ENCODE data around the gene CALHM1.

Gene CALHM1

GRCh38 chr10:103476046-103476768, 17.5 kb upstream of the CALHM1 start:
- CTCF ChIA-PET, result interaction anchor here (0.9 to 11.0 kb wide), 7 partner anchors 8 to 80 kb away, joined by 3 to 83 read pairs (median 5); partner anchors contain the start of genes ATP5MK and PDCD11
- no peak for DNase-seq (ENCODE audit: low read depth, low spot score)
- TF ChIP-seq, protein P1, sequence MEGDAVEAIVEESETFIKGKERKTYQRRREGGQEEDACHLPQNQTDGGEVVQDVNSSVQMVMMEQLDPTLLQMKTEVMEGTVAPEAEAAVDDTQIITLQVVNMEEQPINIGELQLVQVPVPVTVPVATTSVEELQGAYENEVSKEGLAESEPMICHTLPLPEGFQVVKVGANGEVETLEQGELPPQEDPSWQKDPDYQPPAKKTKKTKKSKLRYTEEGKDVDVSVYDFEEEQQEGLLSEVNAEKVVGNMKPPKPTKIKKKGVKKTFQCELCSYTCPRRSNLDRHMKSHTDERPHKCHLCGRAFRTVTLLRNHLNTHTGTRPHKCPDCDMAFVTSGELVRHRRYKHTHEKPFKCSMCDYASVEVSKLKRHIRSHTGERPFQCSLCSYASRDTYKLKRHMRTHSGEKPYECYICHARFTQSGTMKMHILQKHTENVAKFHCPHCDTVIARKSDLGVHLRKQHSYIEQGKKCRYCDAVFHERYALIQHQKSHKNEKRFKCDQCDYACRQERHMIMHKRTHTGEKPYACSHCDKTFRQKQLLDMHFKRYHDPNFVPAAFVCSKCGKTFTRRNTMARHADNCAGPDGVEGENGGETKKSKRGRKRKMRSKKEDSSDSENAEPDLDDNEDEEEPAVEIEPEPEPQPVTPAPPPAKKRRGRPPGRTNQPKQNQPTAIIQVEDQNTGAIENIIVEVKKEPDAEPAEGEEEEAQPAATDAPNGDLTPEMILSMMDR (IDR thresholded peaks at IDR 0.05; ENCODE audit: insufficient read depth, low read length, missing control alignments), result peak; percentile 17
- POLR2A ChIA-PET, result no interaction called here
- H3K4me3 ChIP-seq (ENCODE audit: low read depth, low read length), result no peak overlapping the region

DNA sequence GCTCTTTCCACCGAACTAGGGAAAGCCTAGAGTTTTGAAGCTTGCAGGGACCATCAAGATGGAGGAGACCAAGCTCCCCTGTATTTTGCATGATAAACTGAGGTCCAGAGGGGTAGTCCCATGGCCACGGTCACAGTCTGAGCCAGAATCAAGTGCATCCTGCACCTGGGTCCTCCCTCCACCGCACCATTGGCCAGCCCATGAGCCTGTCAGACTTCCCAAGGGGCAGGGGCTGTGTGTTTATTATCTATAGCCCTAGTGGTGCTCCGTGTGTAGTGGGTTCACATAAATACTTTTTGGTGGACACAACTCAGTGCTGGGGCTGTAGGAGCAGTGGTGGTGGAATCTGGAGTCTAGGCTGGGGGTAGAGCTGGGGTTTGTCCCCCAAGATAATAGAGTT, 16.7 kb upstream of the CALHM1 start:
- TF ChIP-seq, protein P1 (IDR thresholded peaks at IDR 0.05; ENCODE audit: insufficient read depth, low read length, missing control alignments), result no peak
- H3K4me3 ChIP-seq (ENCODE audit: low read depth, low read length), result no peak overlapping the region
- ChIA-PET CTCF (interaction anchor here (0.6 to 11.0 kb wide), 6 partner anchors 9 to 59 kb away, joined by 3 to 83 read pairs (median 5); partner anchors contain the start of gene CALHM2), POLR2A (no interaction called here)
- DNase-seq (ENCODE audit: low read depth, low spot score), result no peak

GRCh38 chr10:103474077-103474476, 15.4 kb upstream of the CALHM1 start:
- ChIA-PET POLR2A (no interaction called here), CTCF (interaction anchor here (5.2 to 11.0 kb wide), 2 partner anchors 10 to 58 kb away, joined by 37 to 83 read pairs; no protein-coding TSS in a partner anchor)
- no peak for DNase-seq (ENCODE audit: low read depth, low spot score)

DNA sequence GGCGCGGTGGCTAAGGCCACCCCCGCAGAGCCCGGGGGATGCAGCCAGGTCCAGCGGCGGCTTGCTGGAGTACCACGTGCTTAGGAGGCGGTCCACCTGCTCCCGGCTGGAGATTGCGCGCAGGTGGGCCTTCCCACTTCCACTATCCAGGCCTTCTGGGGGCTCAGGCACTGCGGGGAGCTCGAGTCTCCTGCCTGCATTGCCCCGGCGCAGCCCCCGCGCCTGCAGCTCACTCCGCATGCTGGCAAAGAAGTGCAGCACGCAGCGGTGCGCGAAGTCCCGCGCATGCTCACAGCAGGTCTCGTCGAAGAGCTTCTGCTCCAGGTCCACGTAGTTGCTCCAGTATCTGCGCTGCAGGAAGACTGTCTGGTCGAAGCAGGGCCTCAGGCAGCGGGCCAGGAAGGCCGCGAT, 14.6 kb upstream of the CALHM1 start:
- CTCF ChIA-PET, result interaction anchor here (1.2 to 11.0 kb wide), 2 partner anchors 11 to 21 kb away, joined by 4 to 83 read pairs; partner anchors contain the start of gene CALHM2

More at GRCh38 chr10:103474077-103474476, 15.4 kb upstream of the CALHM1 start:
- H3K4me3 ChIP-seq (ENCODE audit: low read depth, low read length), result no peak overlapping the region
- TF ChIP-seq, protein P1 (IDR thresholded peaks at IDR 0.05; ENCODE audit: insufficient read depth, low read length, missing control alignments), result no peak

GRCh38 chr10:103472005-103472404, 13.3 kb upstream of the CALHM1 start:
- H3K4me3 ChIP-seq (ENCODE audit: low read depth, low read length), result no peak overlapping the region
- ChIA-PET CTCF (interaction anchor here (1.0 to 11.0 kb wide), 3 partner anchors 9 to 56 kb away, joined by 4 to 83 read pairs (median 9); no protein-coding TSS in a partner anchor), POLR2A (no interaction called here)
- no peak for DNase-seq (ENCODE audit: low read depth, low spot score)
- TF ChIP-seq, protein P1 (IDR thresholded peaks at IDR 0.05; ENCODE audit: insufficient read depth, low read length, missing control alignments), result no peak

More for the DNA sequence above, 14.6 kb upstream of the CALHM1 start:
- no peak for DNase-seq (ENCODE audit: low read depth, low spot score)
- TF ChIP-seq, protein P1 (IDR thresholded peaks at IDR 0.05; ENCODE audit: insufficient read depth, low read length, missing control alignments), result no peak
- POLR2A ChIA-PET, result no interaction called here
- no peak overlapping the region for H3K4me3 ChIP-seq (ENCODE audit: low read depth, low read length)

All from AG04449 (cell line).